GM21825 (cell line): ENCODE results near the gene CD40LG.

ENCODE experiments used
- ATAC-seq: cut with Tn5 transposase; IDR thresholded peaks from one replicate; pipeline ENCODE4 v1.9.1; 2021; ENCODE audit warnings: mild to moderate bottlenecking, moderate library complexity; ENCODE audit not compliant: unreplicated experiment

The CD40LG gene

GRCh38 chrX:136646602-136647239, 1.2 kb upstream of the CD40LG start:
- ATAC-seq = no peak

DNA sequence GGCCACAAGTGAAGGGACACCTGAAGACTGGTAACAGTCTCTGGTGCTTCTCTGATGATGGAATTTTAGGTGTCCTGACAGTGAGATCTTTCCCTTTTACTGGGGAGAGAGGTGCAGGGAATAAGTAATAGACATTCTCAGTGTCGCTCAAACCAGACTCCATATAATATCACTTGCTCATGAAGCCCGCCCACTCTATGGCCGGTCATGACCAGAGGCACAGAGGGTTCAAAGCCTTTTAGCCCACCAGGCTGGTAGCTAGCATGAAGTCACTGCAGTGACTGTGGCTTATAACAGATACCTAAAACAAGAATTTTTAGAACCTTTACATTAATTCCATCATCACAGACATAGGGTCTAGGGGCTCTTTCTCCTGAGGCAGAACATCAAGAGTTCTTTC, 2.9 kb downstream of the CD40LG start:
- ATAC-seq = no peak

DNA sequence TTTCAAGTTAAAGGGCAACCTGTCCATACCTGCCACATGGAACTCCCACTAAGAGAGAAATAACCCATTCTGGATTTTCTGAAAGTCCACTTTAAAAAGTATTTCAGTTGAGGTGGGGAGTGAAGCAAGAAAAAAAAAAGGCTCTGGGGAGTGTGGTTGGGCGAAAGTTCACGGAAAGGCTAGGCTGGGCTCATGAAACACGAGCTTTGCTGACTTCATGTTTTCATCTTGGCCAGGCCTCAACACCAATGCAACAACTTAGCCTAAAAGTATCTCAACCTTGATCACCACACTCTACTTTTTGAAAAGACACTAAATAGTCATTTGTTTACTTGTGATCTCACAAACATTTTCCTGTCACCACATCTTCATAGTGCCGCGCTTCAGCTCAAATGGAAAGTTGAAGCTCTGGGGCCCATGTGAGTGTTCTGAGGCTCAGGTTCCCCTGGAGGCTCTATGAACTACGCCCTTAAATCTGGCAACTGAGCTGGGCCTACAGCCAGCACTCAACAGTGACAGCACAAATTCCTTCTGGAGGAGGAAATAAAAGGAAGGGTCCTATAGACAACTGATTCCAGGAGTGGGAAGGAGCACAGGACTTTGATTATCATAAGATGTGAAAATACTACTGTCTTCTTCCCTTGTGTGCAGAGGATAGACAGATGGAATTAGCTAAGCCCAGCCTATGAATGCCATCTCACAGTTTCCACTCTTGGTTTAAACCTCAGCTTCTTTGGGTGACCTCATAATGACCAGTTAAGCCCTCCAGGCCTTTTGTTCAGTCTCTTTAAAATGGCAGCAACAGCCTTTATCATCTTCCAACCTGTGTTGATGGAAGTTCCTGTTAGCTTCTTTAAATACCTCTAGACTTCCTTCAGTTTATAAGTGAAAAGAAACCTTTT, 5.1 kb downstream of the CD40LG start:
- no peak for ATAC-seq

- no peak for ATAC-seq
These were observed 8.5 kb downstream of the CD40LG start for GRCh38 chrX:136656361-136656964.

GRCh38 chrX:136658151-136658550, 10.2 kb downstream of the CD40LG start:
- no peak for ATAC-seq

GRCh38 chrX:136659174-136659573, 11.2 kb downstream of the CD40LG start:
- ATAC-seq = no peak

GRCh38 chrX:136660896-136661295, 12.9 kb downstream of the CD40LG start:
- ATAC-seq = no peak

GRCh38 chrX:136662104-136662503, 14.1 kb downstream of the CD40LG start:
- no peak for ATAC-seq

GRCh38 chrX:136662976-136663375, 15.0 kb downstream of the CD40LG start:
- no peak for ATAC-seq

DNA sequence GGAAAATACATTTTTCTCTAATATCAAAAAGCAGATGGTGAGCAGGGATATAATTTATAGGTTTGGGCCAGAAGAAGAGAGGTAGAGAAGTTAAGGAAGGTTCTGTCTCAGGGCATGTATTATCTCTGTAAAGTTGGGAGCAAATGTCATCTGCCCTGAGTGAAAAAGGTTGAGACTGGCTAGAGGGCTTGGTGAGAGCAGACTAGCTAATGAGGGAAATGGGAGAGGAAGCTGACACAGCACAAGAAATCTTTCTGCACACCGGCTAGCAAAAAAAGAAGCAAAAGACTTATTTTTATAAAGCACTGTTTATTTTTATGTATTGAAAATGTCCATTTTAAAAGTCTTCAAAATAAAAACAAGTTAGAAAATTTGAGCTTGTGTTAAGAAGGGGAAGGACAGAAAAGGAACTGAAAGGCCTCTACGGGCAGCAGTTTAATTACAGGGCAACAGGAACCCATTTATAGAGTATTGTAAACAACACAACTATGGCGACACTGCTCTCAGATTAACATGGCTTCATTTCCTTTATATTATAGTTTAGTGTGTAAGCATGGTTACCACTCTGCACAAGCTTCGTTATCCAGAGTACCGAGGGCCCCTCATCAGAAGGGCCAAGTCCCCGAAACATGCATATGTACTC, 17.4 kb downstream of the CD40LG start:
- ATAC-seq = peak; percentile 66

- peak; percentile 47 for ATAC-seq
These were observed 18.1 kb downstream of the CD40LG start for GRCh38 chrX:136666088-136666487.

DNA sequence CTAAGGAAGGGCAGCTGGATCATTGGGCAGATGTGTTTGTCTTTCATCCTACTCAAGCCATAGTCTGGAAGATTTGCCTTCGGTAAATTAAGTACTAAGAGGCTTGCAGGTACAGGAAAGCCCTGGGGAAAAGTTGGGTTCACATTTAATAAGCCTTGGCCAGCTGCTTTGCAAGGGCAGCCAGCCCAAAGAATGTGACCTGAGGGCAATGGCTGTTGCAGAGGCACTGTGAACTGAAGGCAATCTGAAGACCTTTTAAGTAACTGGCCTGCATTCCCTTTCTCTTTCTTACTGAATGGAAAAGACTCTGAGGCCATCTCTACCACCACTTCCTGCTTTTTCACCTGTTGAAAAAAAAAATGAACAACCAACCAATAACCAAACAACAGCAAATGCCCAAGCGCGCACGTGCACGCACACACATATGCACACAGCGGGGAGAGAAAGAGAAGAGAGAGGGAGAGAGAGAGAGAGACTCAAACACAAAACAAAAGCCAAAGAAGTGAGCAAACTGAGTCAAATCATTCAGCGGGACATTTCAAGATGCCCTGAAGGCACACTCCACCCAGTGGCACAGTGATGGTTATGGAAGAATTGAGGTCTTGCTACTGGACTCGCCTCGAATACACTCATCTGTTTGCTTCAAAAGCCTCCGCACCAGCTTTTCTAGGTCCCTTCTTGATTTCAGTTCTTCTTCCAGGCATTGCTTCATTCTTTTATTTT, 19.6 kb downstream of the CD40LG start:
- no peak for ATAC-seq

DNA sequence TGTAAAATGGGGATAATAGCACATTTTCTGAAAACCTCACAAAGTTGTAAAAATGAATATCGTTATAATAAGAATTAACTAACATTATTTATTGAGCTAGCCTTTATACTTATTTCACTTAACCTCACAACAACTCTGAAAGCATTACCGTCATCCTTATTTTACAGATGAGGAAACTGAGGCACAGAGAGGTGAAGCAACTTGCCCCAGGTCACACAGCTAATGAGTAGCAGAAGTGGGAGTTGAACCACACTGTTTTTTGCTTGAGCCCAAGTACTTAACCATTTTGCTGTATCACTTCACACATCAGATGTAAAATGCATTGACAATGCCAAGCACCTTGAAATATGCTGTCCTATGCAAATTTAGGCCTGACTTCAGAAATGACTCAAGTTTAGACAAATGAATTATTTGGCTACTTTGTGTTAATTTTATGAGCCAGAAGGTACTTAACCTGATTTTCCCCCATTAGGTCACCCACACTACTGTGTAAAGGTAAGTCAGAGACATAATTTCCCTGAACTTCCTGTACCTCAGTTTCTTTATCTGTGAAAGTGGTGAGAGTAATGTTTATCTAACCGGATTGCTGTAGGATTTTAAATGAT, 23.1 kb downstream of the CD40LG start:
- ATAC-seq = no peak

DNA sequence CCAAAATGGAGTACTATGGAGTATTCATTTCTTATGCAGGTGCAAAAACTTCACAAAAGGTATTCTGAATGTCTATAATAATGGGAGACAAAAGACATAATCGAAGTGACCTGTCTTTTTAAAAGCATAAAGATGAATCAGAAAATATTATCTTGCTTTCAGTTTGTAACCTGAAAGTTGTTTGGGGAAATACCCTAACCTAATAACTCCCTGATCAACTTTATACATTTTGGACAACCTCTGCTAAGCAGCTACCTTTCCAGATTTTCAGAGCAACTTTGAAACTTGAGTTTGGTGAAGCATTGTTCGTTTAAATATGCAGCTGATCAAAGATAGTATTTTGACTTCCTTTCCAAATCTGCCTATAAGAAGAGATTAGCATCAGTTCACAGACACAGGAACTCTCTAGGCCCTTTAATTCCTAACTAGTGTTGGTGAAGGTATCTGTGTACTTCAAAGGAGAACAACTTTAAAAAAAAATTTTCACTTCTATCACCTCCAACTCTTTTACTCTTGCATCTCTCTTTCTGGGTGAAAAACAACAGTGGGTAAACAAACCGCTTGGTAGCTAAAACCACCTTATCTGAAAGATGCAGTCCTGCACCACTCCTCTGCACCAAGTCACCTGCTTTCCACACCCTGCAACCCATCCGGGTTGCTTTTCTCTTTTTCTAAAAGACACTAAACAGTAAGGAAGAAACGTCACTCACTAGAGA, 26.5 kb downstream of the CD40LG start:
- ATAC-seq = no peak

DNA sequence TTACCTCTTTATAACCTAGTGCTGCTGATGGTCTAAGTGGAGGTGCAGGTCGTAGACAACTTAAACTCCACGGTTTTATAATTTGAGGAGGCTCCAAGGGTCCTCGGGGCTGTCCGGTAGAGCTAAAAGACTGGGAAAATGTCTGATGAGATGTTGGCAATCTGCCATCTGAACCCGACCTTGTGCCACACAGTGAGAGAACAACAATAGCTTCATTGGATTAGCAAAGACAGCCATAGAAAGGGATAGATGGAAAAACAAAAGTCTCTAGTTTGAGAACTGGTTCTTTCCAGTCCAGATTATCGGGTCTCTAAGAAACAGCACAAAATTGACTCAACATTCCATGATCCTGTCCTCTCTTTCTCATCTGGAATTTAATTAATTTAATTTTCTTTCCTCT, 31.6 kb downstream of the CD40LG start:
- ATAC-seq = no peak

- ATAC-seq = no peak
These were observed 36.2 kb downstream of the CD40LG start for GRCh38 chrX:136684120-136684519.

GRCh38 chrX:136687457-136687856, 39.5 kb downstream of the CD40LG start:
- ATAC-seq = no peak

DNA sequence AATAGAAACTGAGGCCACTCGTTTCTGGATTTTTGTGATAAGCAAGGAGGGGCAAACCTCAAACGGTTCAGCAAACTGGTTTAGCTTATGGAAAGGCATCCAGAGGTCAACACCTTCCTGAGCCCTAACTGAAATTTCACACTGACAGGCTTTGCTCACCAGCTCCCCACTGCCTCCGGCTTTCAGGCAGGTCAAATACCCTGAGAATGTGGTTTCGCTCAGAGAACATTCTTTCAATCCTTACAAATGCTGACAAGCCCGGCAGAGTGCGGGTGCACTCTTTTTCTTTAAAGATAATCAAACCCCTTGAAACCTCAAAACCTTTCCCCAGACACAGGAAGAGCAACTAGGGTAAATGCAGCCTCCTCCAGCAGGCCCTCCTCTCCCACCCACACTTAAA, 41.5 kb downstream of the CD40LG start:
- no peak for ATAC-seq

- no peak for ATAC-seq
These were observed 43.3 kb downstream of the CD40LG start for GRCh38 chrX:136691028-136691809.
